Choroid plexus epithelial cell (primary cell): ENCODE measurements around the gene PPP6C.
"Not testable (repeated sequence)": the region's sequence is repeated elsewhere in the genome, so short reads cannot be mapped to it uniquely, and the experiment has no call there.

Experiments
- DNase-seq: peaks from one replicate; pipeline ENCODE4 v3.0.0-alpha.2; 2010; ENCODE audit warnings: low read depth
- H3K4me3 ChIP-seq: 2 replicates; pipeline ENCODE4 v1.5.1; 2011; ENCODE audit warnings: low read depth, mild to moderate bottlenecking, control low read depth, low read length, moderate library complexity
- CTCF ChIP-seq: conservative IDR thresholded peaks from 2 replicates; pipeline ENCODE4 v1.5.1; 2011; ENCODE audit warnings: low read depth, mild to moderate bottlenecking, control low read depth, inconsistent platforms, low read length, moderate library complexity

Gene PPP6C

GRCh38 chr9:125200216-125201047 is 10.8 kb upstream of the PPP6C start, which contains the start of gene RABEPK:
Gene RABEPK, plus strand, starts transcription at chr9:125200542. Its CDS starts 2,472 bp downstream, at chr9:125203014.
- TF ChIP-seq CTCF, result no peak
- peak within 1 kb of the TSS; percentile 85 for H3K4me3 ChIP-seq
- DNase-seq, result peak; percentile 97

- not testable (repeated sequence) for DNase-seq, H3K4me3 ChIP-seq
Measured at GRCh38 chr9:125195591-125195990, 6.0 kb upstream of the PPP6C start.

- not testable (repeated sequence) for H3K4me3 ChIP-seq, DNase-seq
Measured at GRCh38 chr9:125194466-125194865, 4.9 kb upstream of the PPP6C start.

- peak overlapping the region; percentile 99 for H3K4me3 ChIP-seq
- no peak for TF ChIP-seq CTCF
- DNase-seq, result peak; percentile 13
Measured at GRCh38 chr9:125190361-125190801, 778 bp upstream of the PPP6C start.

- peak overlapping the region; percentile 99 for H3K4me3 ChIP-seq
- no peak for TF ChIP-seq CTCF
- peak; percentile 8 for DNase-seq
Measured at GRCh38 chr9:125189011-125189360, 617 bp downstream of the PPP6C start.

GRCh38 chr9:125183561-125183960 is 6.0 kb downstream of the PPP6C start:
- H3K4me3 ChIP-seq, result no peak overlapping the region
- no peak for TF ChIP-seq CTCF
- DNase-seq, result no peak

GRCh38 chr9:125183054-125183453 is 6.5 kb downstream of the PPP6C start:
- DNase-seq, result no peak

GRCh38 chr9:125181756-125182155 is 7.8 kb downstream of the PPP6C start:
- not testable (repeated sequence) for H3K4me3 ChIP-seq, DNase-seq

More at GRCh38 chr9:125183054-125183453, 6.5 kb downstream of the PPP6C start:
- no peak overlapping the region for H3K4me3 ChIP-seq
- no peak for TF ChIP-seq CTCF
